Natural killer cell (primary cell): Measurements from ENCODE around the gene NXPE2. TPM values are rescaled to one million over a fixed set of nuclear protein-coding genes. Genes with fewer than 3 reads are reported as not detected.
"Not testable (repeated sequence)": the region's sequence is repeated elsewhere in the genome, so short reads cannot be mapped to it uniquely, and the experiment has no call there.

Experiments used
- ATAC-seq, 3 donors: fragments of 150-1000 bp in 2 of 3; fragments of 200-7000 bp in 1 of 3; cut with Tn5 transposase; 1 replicate in 1 of 3; 2 replicates in 2 of 3; pipeline ENCODE4 v1.10.0; 2021; ENCODE audit warnings: mild to moderate bottlenecking in 2 of 3, moderate library complexity in 2 of 3
- DNase-seq, 2 donors: peaks; one replicate each; pipeline versions ENCODE4 v3.0.0 to v3.0.0-alpha.2; 2013 to 2021; ENCODE audit warnings: mixed read lengths in 1 of 2
- H3K27ac ChIP-seq: one replicate; pipeline ENCODE4 v1.5.1; 2013; ENCODE audit warnings: mild to moderate bottlenecking, low read length
- H3K27me3 ChIP-seq: one replicate; pipeline ENCODE4 v1.6.1; 2013; ENCODE audit warnings: low read length; ENCODE audit not compliant: control insufficient read depth, insufficient read depth
- H3K36me3 ChIP-seq: one replicate; pipeline ENCODE4 v1.6.1; 2013; ENCODE audit warnings: low read length; ENCODE audit not compliant: control insufficient read depth, insufficient read depth
- H3K4me1 ChIP-seq: one replicate; pipeline ENCODE4 v1.6.1; 2013; ENCODE audit warnings: low read length; ENCODE audit not compliant: control insufficient read depth, insufficient read depth
- H3K4me3 ChIP-seq: one replicate; pipeline ENCODE4 v1.5.1; 2013; ENCODE audit warnings: low read length
- H3K9me3 ChIP-seq: one replicate; pipeline ENCODE4 v1.6.1; 2013; ENCODE audit warnings: low read length; ENCODE audit not compliant: control insufficient read depth, insufficient read depth
- H3K27ac Mint-ChIP-seq, 2 donors: one replicate each; pipeline ENCODE4 v1.8.0; 2022; ENCODE audit warnings: mild to moderate bottlenecking in 2 of 2, mixed read lengths in 2 of 2, moderate library complexity in 1 of 2
- H3K27me3 Mint-ChIP-seq, 2 donors: one replicate each; pipeline ENCODE4 v1.8.0; 2022; ENCODE audit warnings: low read depth in 2 of 2, mixed read lengths in 2 of 2
- H3K36me3 Mint-ChIP-seq: one replicate; pipeline ENCODE4 v1.8.0; 2022; ENCODE audit warnings: mixed read lengths
- H3K4me1 Mint-ChIP-seq, 2 donors: one replicate each; pipeline ENCODE4 v1.8.0; 2022; ENCODE audit warnings: mixed read lengths in 2 of 2
- H3K4me3 Mint-ChIP-seq: one replicate; pipeline ENCODE4 v1.8.0; 2022; ENCODE audit warnings: mild to moderate bottlenecking, moderate library complexity, mixed read lengths
- H3K9me3 Mint-ChIP-seq, 2 donors: one replicate each; pipeline ENCODE4 v1.8.0; 2022; ENCODE audit warnings: mixed read lengths in 2 of 2
- CTCF ChIP-seq: fragments of 200-600 bp; IDR thresholded peaks from one replicate; pipeline ENCODE4 v1.8.0; 2022; ENCODE audit warnings: antibody characterized with exemption
- WGBS: methylation state at CpG from one replicate; pipeline ENCODE4 v1.1.7; 2013; ENCODE audit warnings: missing lambda C conversion rate; ENCODE audit not compliant: insufficient coverage; 5-methylcytosine and 5-hydroxymethylcytosine counted together
- intact Hi-C: fragments of 100-400 bp; cut with micrococcal nuclease; formaldehyde crosslinking; loops from one replicate; pipeline ENCODE4 v1.14.2; 2022
- total RNA-seq, 4 donors: library from RNA; stranded (reverse); fragments of 120-200 nt in 1 of 4; gene quantifications; one replicate each; pipeline versions ENCODE4 v1.2.3 to v1.2.4, GENCODE V29; 2013 to 2022

NXPE2 gene
- not detected for total RNA-seq
- total RNA-seq (2013): 0.05 TPM

- DNase-seq: no peak
- Mint-ChIP-seq H3K27ac (no peak within 1 kb of the TSS), H3K9me3 (peaks cover 0 to 6% of the 10 kb centered on the region in 2 donors), H3K36me3 (no peaks in the 10 kb centered on the region), H3K4me1 (no peaks in the 10 kb centered on the region), H3K27me3 (no peaks in the 10 kb centered on the region), H3K4me3 (no peak within 1 kb of the TSS)
- no peak for ATAC-seq
- Histone ChIP-seq H3K4me3 (no peak within 1 kb of the TSS), H3K9me3 (no peaks in the 10 kb centered on the region), H3K27me3 (no peaks in the 10 kb centered on the region), H3K4me1 (no peaks in the 10 kb centered on the region), H3K27ac (no peak within 1 kb of the TSS), H3K36me3 (no peaks in the 10 kb centered on the region)
- TF ChIP-seq CTCF: no peak
- WGBS: 79% methylated on average over 7 of the region's 8 CpGs
- intact Hi-C loops: no loop called here
Measured at GRCh38 chr11:114678125-114679036, at the start of gene NXPE2. NXPE2 (plus strand) TSS chr11:114678527; CDS start chr11:114678576, 49 bp downstream.

GRCh38 chr11:114631445-114631965, 46.8 kb upstream of the NXPE2 start:
- H3K36me3 ChIP-seq, H3K9me3 ChIP-seq, intact Hi-C loops, H3K9me3 Mint-ChIP-seq, H3K4me1 ChIP-seq, H3K27me3 Mint-ChIP-seq, DNase-seq, H3K4me3 ChIP-seq, H3K4me3 Mint-ChIP-seq, H3K36me3 Mint-ChIP-seq, H3K27me3 ChIP-seq, H3K27ac Mint-ChIP-seq, H3K27ac ChIP-seq, H3K4me1 Mint-ChIP-seq: not testable (repeated sequence)
- ATAC-seq: peak in 1 of 3 donors; percentile 18
- 88% methylated on average over 9 of the region's 13 CpGs for WGBS

GRCh38 chr11:114639440-114639839, 38.9 kb upstream of the NXPE2 start:
- H3K9me3 ChIP-seq, intact Hi-C loops, H3K27ac Mint-ChIP-seq, DNase-seq, ATAC-seq, H3K27ac ChIP-seq, H3K36me3 Mint-ChIP-seq, H3K4me1 Mint-ChIP-seq, H3K27me3 ChIP-seq, H3K9me3 Mint-ChIP-seq, H3K4me3 Mint-ChIP-seq, H3K36me3 ChIP-seq, H3K4me1 ChIP-seq, H3K4me3 ChIP-seq, H3K27me3 Mint-ChIP-seq: not testable (repeated sequence)
- WGBS: 100% methylated on average over 4 of the region's 6 CpGs

GRCh38 chr11:114650661-114651060, 27.7 kb upstream of the NXPE2 start:
- H3K27ac ChIP-seq: no peak overlapping the region
- H3K36me3 Mint-ChIP-seq: no peaks in the 10 kb centered on the region
- no peaks in the 10 kb centered on the region for H3K27me3 ChIP-seq
- no peak for TF ChIP-seq CTCF
- no peak overlapping the region for H3K4me3 ChIP-seq
- H3K36me3 ChIP-seq: no peaks in the 10 kb centered on the region
- ATAC-seq: no peak
- DNase-seq: no peak
- peaks cover 0 to 3% of the 10 kb centered on the region in 2 donors for H3K27me3 Mint-ChIP-seq
- WGBS: 82% methylated on average over 3 of the region's 3 CpGs
- peaks cover 0 to 3% of the 10 kb centered on the region in 2 donors for H3K9me3 Mint-ChIP-seq
- H3K27ac Mint-ChIP-seq: no peak overlapping the region
- intact Hi-C loops: no loop called here
- no peak overlapping the region for H3K4me3 Mint-ChIP-seq
- no peaks in the 10 kb centered on the region for H3K9me3 ChIP-seq
- H3K4me1 Mint-ChIP-seq: no peaks in the 10 kb centered on the region
- H3K4me1 ChIP-seq: no peaks in the 10 kb centered on the region
